Lower lobe of right lung (tissue), 2 donors: ENCODE measurements around the gene IP6K3. TPM values are rescaled to one million over a fixed set of nuclear protein-coding genes. Genes with fewer than 3 reads are reported as not detected.

Experiments used
- ATAC-seq, 2 donors: fragments of 200-7000 bp; cut with Tn5 transposase; one replicate each; pipeline ENCODE4 v1.9.1; 2020 to 2022; ENCODE audit warnings: mild to moderate bottlenecking in 2 of 2, moderate library complexity in 2 of 2
- DNase-seq: peaks from one replicate; pipeline ENCODE4 v3.0.0-alpha.2; 2020
- H3K27ac ChIP-seq: fragments of 200-600 bp; one replicate; pipeline ENCODE4 v1.8.0; 2022
- H3K27me3 ChIP-seq: fragments of 200-600 bp; one replicate; pipeline ENCODE4 v1.8.0; 2022; ENCODE audit warnings: low read depth
- H3K36me3 ChIP-seq: fragments of 200-600 bp; one replicate; pipeline ENCODE4 v1.8.0; 2022; ENCODE audit warnings: mild to moderate bottlenecking
- H3K4me1 ChIP-seq: fragments of 200-600 bp; one replicate; pipeline ENCODE4 v1.8.0; 2022
- H3K4me3 ChIP-seq: fragments of 200-600 bp; one replicate; pipeline ENCODE4 v1.8.0; 2022; ENCODE audit warnings: mild to moderate bottlenecking
- H3K9me3 ChIP-seq: fragments of 200-600 bp; one replicate; pipeline ENCODE4 v1.8.0; 2022
- intact Hi-C: fragments of 100-400 bp; cut with DNase I; formaldehyde crosslinking; loops from one replicate; pipeline ENCODE4 v1.11.0; 2022
- total RNA-seq: library from RNA; stranded (reverse); fragmentation: NEBNext Ultra II Directional; extraction: Animal tissue kit (Norgen Biotek cat#: 25700); gene quantifications from one replicate; pipeline ENCODE4 v1.2.1, GENCODE V29; 2021
- TF ChIP-seq, protein P1 (sequence below): fragments of 200-600 bp; IDR thresholded peaks from one replicate; pipeline ENCODE4 v1.8.0; 2022; ENCODE audit warnings: antibody characterized with exemption, mild to moderate bottlenecking
- donor health status: DM: no; HTN: yes; CAD: no; lungs with severe emphysema.

IP6K3 gene
- total RNA-seq, 1 donor from 2014 or later: 3.5 TPM

DNA sequence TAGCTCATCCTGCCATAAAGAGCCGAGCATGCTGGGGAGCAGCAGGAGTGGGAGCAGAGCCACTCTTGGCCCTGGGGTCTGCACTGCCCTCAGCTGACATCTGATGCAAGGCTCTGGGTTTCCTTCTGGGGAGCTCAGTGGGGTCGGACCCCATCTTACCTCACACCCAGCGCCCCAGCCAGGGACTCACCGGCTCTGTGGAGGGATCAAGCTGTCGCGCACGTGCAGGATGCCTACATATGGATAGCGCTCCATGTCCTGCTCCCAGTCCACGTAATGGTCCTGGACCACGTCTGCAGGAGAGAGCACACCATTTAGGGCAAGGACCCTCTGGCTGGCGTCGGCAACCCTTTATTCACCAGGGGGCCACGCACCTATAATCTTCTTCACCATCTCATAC lies 30.1 kb upstream of the IP6K3 start:
- H3K36me3 ChIP-seq: peaks cover 99% of the 10 kb centered on the region

DNA sequence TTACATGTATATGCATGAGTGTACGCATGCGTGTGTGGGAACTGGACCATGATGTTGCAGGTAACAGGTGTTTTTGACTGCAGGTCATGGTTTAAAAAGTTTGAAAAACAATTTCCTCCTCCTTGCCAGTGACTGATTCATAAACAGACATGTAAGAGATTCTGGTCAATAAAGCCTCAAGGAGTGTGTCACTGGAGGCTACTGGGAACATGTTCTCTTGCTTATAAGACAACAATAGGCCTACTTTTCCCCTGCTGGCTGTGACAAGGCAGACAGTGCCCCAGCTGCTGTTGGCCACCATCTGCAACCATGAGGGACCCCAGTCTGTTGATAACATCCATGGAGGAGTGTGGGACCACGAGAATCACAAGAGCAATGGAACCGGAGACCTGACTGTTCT lies 29.5 kb upstream of the IP6K3 start:
- intact Hi-C loops: no loop called here
- peaks cover 93% of the 10 kb centered on the region for H3K36me3 ChIP-seq
- TF ChIP-seq, protein P1, sequence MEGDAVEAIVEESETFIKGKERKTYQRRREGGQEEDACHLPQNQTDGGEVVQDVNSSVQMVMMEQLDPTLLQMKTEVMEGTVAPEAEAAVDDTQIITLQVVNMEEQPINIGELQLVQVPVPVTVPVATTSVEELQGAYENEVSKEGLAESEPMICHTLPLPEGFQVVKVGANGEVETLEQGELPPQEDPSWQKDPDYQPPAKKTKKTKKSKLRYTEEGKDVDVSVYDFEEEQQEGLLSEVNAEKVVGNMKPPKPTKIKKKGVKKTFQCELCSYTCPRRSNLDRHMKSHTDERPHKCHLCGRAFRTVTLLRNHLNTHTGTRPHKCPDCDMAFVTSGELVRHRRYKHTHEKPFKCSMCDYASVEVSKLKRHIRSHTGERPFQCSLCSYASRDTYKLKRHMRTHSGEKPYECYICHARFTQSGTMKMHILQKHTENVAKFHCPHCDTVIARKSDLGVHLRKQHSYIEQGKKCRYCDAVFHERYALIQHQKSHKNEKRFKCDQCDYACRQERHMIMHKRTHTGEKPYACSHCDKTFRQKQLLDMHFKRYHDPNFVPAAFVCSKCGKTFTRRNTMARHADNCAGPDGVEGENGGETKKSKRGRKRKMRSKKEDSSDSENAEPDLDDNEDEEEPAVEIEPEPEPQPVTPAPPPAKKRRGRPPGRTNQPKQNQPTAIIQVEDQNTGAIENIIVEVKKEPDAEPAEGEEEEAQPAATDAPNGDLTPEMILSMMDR: no peak
- H3K4me1 ChIP-seq: peaks cover 19% of the 10 kb centered on the region
- no peaks in the 10 kb centered on the region for H3K27me3 ChIP-seq
- no peak for ATAC-seq
- H3K27ac ChIP-seq: no peak overlapping the region
- no peaks in the 10 kb centered on the region for H3K9me3 ChIP-seq
- H3K4me3 ChIP-seq: no peak overlapping the region
- DNase-seq: no peak

More for the DNA sequence above, 30.1 kb upstream of the IP6K3 start:
- ATAC-seq (no peak), DNase-seq (no peak)
- TF ChIP-seq, protein P1: no peak
- intact Hi-C loops: no loop called here
- Histone ChIP-seq H3K4me3 (no peak overlapping the region), H3K27me3 (no peaks in the 10 kb centered on the region), H3K4me1 (peaks cover 18% of the 10 kb centered on the region), H3K9me3 (no peaks in the 10 kb centered on the region), H3K27ac (no peak overlapping the region)

DNA sequence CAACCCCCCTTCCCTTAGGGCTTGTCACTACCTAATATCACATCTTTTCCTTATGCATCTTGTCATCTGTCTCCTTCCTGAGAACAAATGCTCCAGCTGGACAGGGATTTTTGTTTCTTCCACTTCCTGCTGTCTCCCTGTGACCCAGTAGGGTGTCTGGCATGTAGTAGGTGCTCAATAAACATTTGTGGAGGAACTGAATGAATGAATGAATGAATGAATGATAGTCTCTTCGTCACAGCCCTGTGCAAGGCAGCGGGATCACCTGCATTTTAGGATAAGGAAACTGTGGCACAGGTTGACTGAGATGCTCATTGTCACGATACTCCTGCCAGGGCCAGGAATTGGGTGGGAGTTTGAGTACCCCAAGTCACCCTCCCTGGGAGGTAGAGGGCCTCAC lies 28.1 kb upstream of the IP6K3 start:
- DNase-seq: no peak
- Histone ChIP-seq H3K4me1 (peaks cover 33% of the 10 kb centered on the region), H3K9me3 (no peaks in the 10 kb centered on the region), H3K36me3 (peaks cover 79% of the 10 kb centered on the region), H3K27me3 (no peaks in the 10 kb centered on the region), H3K27ac (no peak overlapping the region), H3K4me3 (no peak overlapping the region)
- intact Hi-C loops: no loop called here
- no peak for ATAC-seq
- TF ChIP-seq, protein P1: no peak

DNA sequence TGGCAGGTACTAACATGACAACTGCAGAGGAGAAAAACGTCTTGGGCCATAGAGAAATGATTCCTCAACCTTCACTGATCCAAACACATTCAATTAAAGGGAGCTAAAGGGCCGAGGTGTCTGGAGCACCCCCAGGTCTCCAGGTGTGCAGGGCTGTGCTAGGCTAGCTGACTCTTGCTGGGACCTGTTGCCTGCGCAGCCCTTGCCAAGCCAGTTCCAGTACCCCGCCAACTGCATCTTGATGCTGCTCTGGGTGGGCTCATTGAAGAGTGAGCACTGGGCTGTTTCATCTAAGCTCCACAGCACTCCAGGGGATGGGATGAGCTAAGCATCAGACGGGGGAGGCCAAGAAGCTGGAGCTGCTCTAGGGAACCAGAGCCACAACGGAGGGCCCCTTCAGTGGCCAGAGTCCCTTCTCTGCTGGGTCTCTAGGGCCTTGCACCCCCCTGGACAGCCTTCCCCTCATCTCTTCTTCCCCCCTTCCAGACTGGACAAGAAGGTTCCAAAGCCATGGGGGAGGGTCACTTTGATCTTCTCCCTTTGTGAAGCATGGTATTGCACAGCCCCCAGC lies 26.3 kb upstream of the IP6K3 start:
- no peak for ATAC-seq
- intact Hi-C loops: no loop called here
- Histone ChIP-seq H3K27ac (no peak overlapping the region), H3K4me3 (no peak overlapping the region), H3K4me1 (peaks cover 47% of the 10 kb centered on the region), H3K36me3 (peaks cover 61% of the 10 kb centered on the region), H3K9me3 (no peaks in the 10 kb centered on the region), H3K27me3 (no peaks in the 10 kb centered on the region)
- no peak for DNase-seq
- TF ChIP-seq, protein P1: no peak

DNA sequence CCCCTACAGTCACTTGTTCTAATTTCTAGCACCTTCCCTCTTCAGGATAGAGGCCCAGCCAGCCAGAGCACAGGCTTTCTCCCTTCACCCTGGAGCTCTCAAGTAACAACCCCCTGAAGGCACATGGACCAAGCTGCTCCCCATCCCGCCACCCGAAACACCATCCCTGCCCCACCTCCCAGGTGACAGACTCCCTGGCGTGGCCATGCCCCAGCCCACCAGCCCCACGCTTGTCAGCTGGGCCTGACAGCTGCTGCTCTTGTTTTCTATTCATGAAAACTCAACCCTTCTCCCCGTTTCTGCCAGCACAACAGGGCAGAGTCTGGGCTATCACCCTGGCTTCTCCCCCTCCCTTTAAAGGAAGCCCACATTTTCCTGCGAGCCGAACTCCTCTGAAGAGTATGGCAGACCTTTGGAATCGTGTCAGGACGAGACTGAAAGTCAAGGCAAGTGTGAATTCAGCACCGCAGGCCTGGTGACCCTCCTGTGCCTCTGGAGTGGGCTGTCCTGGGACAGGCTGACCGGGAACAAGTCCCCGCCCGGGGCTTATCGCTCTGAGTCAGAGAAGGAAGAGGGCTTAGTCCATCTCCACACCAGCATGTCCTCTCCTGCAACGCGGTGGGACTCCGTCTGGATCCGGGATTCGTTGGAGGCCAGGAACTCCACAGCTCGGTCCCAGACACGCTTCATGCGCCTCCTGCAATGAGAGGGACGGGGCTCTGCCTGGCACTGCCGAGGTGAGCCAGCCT lies 25.6 kb upstream of the IP6K3 start:
- TF ChIP-seq, protein P1: no peak
- peak overlapping the region; percentile 77 for H3K27ac ChIP-seq
- ATAC-seq (no peak), DNase-seq (no peak)
- H3K4me1 ChIP-seq: peaks cover 47% of the 10 kb centered on the region
- H3K27me3 ChIP-seq: no peaks in the 10 kb centered on the region
- no peaks in the 10 kb centered on the region for H3K9me3 ChIP-seq
- H3K4me3 ChIP-seq: no peak overlapping the region
- H3K36me3 ChIP-seq: peaks cover 54% of the 10 kb centered on the region
- intact Hi-C loops: no loop called here
